Activated B cell treated with CpG ODN at 0.5 μM for 24 hours (primary cell): ENCODE results near the gene AP2M1. TPM values are rescaled to one million over a fixed set of nuclear protein-coding genes. Genes with fewer than 3 reads are reported as not detected.

Experiments used
- ATAC-seq: fragments of 200-7000 bp; cut with Tn5 transposase; one replicate; pipeline ENCODE4 v1.10.0; 2021; ENCODE audit warnings: low read depth, mild to moderate bottlenecking, moderate library complexity
- CTCF ChIA-PET: fragments of 350-600 bp; sonication (Branson Sonifier 250); formaldehyde crosslinking; loops from one replicate; lab custom pipeline; 2021; ENCODE audit warnings: antibody characterized with exemption; lab: Charles Lee
- POLR2A ChIA-PET: fragments of 350-600 bp; sonication (Branson Sonifier 250); formaldehyde crosslinking; loops from one replicate; lab custom pipeline; 2021; ENCODE audit warnings: antibody characterized with exemption; lab: Charles Lee
- DNase-seq: peaks from one replicate; pipeline ENCODE4 v3.0.0; 2022
- H3K27ac Mint-ChIP-seq: one replicate; pipeline ENCODE4 v1.8.0; 2020; ENCODE audit warnings: mixed read lengths
- H3K27me3 Mint-ChIP-seq: one replicate; pipeline ENCODE4 v1.8.0; 2021; ENCODE audit warnings: mixed read lengths
- H3K36me3 Mint-ChIP-seq: one replicate; pipeline ENCODE4 v1.8.0; 2021; ENCODE audit warnings: low read depth, mixed read lengths
- H3K4me1 Mint-ChIP-seq: one replicate; pipeline ENCODE4 v1.8.0; 2021; ENCODE audit warnings: mixed read lengths
- H3K4me3 Mint-ChIP-seq: one replicate; pipeline ENCODE4 v1.8.0; 2020; ENCODE audit warnings: mild to moderate bottlenecking, mixed read lengths
- H3K9me3 Mint-ChIP-seq: one replicate; pipeline ENCODE4 v1.8.0; 2020; ENCODE audit warnings: mixed read lengths
- intact Hi-C: fragments of 100-400 bp; cut with micrococcal nuclease; formaldehyde crosslinking; loops from one replicate; pipeline ENCODE4 v1.15.1; 2024
- total RNA-seq: library from RNA; stranded (reverse); gene quantifications from 2 replicates; pipeline ENCODE4 v1.2.3, GENCODE V29; 2022
- TF ChIP-seq, protein P1 (sequence below): fragments of 200-600 bp; IDR thresholded peaks from one replicate; pipeline ENCODE4 v1.8.0; 2022; ENCODE audit warnings: antibody characterized with exemption, mild to moderate bottlenecking

Gene AP2M1
- total RNA-seq, 1 donor from 2014 or later = 169 TPM

DNA sequence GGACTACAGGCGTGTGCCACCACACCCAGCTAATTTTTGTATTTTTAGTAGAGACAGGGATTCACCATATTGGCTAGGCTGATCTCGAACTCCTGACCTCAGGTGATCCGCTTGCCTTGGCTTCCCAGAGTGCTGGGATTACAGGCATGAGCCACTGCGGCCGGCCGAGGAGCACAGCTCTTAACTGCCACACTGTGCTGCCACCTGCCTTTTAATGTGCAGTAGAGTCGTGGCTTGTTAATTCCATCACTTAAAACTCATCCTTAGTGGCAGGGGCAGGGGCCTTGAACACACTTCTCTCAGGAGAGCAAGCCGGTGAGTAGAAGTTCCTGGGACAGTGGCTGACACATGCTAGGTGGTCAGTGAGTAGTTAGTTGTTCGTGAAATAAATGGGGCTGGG, 23.9 kb downstream of the AP2M1 start:
- Mint-ChIP-seq H3K36me3 (peaks cover 27% of the 10 kb centered on the region), H3K27me3 (no peaks in the 10 kb centered on the region), H3K4me1 (no peaks in the 10 kb centered on the region), H3K4me3 (no peak overlapping the region), H3K9me3 (no peaks in the 10 kb centered on the region), H3K27ac (no peak overlapping the region)
- CTCF ChIA-PET = no interaction called here
- TF ChIP-seq, protein P1, sequence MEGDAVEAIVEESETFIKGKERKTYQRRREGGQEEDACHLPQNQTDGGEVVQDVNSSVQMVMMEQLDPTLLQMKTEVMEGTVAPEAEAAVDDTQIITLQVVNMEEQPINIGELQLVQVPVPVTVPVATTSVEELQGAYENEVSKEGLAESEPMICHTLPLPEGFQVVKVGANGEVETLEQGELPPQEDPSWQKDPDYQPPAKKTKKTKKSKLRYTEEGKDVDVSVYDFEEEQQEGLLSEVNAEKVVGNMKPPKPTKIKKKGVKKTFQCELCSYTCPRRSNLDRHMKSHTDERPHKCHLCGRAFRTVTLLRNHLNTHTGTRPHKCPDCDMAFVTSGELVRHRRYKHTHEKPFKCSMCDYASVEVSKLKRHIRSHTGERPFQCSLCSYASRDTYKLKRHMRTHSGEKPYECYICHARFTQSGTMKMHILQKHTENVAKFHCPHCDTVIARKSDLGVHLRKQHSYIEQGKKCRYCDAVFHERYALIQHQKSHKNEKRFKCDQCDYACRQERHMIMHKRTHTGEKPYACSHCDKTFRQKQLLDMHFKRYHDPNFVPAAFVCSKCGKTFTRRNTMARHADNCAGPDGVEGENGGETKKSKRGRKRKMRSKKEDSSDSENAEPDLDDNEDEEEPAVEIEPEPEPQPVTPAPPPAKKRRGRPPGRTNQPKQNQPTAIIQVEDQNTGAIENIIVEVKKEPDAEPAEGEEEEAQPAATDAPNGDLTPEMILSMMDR = no peak
- POLR2A ChIA-PET = no interaction called here
- intact Hi-C loops = no loop called here
- DNase-seq = no peak
- ATAC-seq = no peak

DNA sequence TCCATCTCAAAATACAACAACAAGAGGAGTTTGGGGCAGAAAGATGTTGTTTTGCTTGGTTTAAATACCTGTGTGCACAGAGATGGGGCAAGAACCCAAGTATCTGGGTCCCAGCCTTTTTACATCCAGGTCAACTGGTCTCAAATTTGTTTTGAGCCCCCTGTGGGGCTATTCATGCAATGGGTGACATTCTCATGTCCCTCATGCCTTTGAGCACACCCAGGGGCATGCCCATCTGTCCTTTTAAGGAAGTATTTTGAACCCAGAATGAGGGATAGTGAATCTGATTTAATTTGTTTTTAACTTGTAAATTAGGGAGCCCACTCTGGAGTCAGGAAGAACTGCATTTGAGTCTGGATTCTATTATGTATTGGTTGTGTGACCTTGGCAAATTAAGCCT, 26.2 kb downstream of the AP2M1 start:
- Mint-ChIP-seq H3K4me1 (no peaks in the 10 kb centered on the region), H3K9me3 (no peaks in the 10 kb centered on the region), H3K27ac (no peak overlapping the region), H3K4me3 (no peak overlapping the region), H3K27me3 (peaks cover 3% of the 10 kb centered on the region), H3K36me3 (peaks cover 5% of the 10 kb centered on the region)
- intact Hi-C loops = no loop called here
- ChIA-PET CTCF (no interaction called here), POLR2A (no interaction called here)
- TF ChIP-seq, protein P1 = no peak
- ATAC-seq (no peak), DNase-seq (no peak)

DNA sequence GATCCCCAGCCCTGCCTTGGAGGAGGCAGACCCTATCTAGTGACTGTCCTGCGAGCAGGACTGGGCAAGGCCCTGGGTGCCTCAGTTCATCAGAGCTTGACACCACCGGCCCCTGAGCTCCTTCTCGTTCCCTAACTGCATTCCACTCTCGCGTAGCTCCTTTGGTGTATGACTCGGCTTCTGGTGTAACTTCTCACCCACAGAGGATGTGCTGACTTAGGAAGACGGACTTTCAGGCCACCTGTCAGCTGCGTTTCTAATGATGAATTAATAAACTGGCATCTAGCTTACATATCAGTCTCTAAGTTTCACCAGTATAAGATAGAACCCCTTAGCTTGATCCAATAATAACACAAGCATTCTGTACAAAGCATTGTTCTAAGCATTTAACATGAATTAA, 28.9 kb downstream of the AP2M1 start:
- CTCF ChIA-PET = interaction anchor here (0.7 kb wide), 1 partner anchor 911 kb away, joined by 4 read pairs; no protein-coding TSS in a partner anchor

DNA sequence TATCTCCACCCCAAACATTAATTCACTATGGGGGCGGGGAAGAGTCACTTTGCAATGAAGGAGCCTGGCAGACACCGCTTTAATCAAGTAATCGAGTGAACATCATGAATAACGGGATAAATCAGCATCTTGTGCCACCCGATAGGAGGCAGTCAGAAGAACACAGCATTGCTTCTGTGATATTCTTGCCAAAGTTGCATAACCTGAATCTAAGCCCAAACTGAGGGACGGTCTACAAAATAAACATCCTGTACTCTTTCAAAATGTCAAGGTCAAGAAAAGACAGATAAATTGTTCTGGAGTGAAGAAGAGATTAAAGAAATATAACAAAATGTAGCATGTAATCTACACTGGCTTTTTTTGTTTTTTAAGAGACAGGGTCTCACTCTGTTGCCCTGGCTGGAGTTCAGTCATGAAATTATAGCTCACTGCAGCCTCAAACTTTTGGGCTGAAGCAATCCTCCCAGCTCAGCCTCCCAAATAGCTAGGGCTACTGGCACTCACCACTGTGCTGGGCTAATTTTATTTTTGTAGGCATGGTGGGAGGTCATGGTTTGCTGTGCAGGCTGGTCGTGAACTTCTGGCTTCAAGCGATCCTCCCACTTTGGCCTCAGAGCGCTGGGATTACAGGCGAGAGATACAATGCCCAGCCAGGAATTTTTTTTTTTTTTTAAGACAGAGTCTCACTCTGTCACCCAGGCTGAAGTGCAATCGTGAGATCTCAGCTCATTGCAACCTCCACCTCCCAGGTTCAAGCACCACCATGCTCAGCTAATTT, 34.7 kb downstream of the AP2M1 start:
- H3K36me3 Mint-ChIP-seq = no peaks in the 10 kb centered on the region
- H3K9me3 Mint-ChIP-seq = no peaks in the 10 kb centered on the region
- H3K27ac Mint-ChIP-seq = no peak overlapping the region
- POLR2A ChIA-PET = no interaction called here
- ATAC-seq (no peak), DNase-seq (no peak)
- TF ChIP-seq, protein P1 = no peak
- peaks cover 13% of the 10 kb centered on the region for H3K27me3 Mint-ChIP-seq
- CTCF ChIA-PET = interaction anchor here (0.6 kb wide), 1 partner anchor 302 kb away, joined by 5 read pairs; no protein-coding TSS in a partner anchor
- no peaks in the 10 kb centered on the region for H3K4me1 Mint-ChIP-seq
- no peak overlapping the region for H3K4me3 Mint-ChIP-seq
- intact Hi-C loops = no loop called here

More for the DNA sequence above, 28.9 kb downstream of the AP2M1 start:
- Mint-ChIP-seq H3K36me3 (no peaks in the 10 kb centered on the region), H3K4me3 (no peak overlapping the region), H3K4me1 (no peaks in the 10 kb centered on the region), H3K27me3 (peaks cover 10% of the 10 kb centered on the region), H3K27ac (no peak overlapping the region), H3K9me3 (no peaks in the 10 kb centered on the region)
- ATAC-seq (no peak), DNase-seq (no peak)
- intact Hi-C loops = no loop called here
- POLR2A ChIA-PET = no interaction called here
- TF ChIP-seq, protein P1 = no peak

DNA sequence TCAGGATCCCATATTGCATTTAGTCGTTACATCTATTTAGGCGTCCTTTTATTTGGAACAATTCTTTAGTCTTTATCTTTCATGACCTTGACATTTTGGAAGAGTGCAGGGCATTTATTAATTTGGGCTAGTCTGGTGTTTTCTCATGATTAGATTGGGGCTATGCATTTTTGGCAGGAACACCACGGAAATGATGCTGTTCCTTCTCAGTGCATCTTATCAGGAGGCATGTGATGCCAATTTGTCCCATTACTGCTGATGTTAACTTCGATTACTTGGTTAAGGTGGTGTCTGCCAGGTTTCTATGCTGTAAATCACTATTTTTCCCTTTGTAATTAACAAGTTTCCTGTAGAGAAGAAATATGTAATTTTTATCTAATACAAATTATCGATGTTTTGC, 36.6 kb downstream of the AP2M1 start:
- no peaks in the 10 kb centered on the region for H3K36me3 Mint-ChIP-seq
- CTCF ChIA-PET = interaction anchor here (1.1 kb wide), 1 partner anchor 17 kb away, joined by 3 read pairs; no protein-coding TSS in a partner anchor

More for the DNA sequence above, 36.6 kb downstream of the AP2M1 start:
- TF ChIP-seq, protein P1 = no peak
- no peak overlapping the region for H3K4me3 Mint-ChIP-seq
- no peak overlapping the region for H3K27ac Mint-ChIP-seq
- no peaks in the 10 kb centered on the region for H3K9me3 Mint-ChIP-seq
- POLR2A ChIA-PET = no interaction called here
- ATAC-seq (no peak), DNase-seq (no peak)
- no peaks in the 10 kb centered on the region for H3K4me1 Mint-ChIP-seq
- peaks cover 16% of the 10 kb centered on the region for H3K27me3 Mint-ChIP-seq
- intact Hi-C loops = no loop called here
